SK-N-MC (cell line): ENCODE measurements around the gene DLGAP3.

ENCODE experiments used
- EZH2 ChIP-seq: fragments of 200-600 bp; sonication (generic); IDR thresholded peaks from one replicate; pipeline ENCODE4 v1.6.1; 2017; ENCODE audit warnings: antibody characterized with exemption
- FOXP2 ChIP-seq: optimal IDR thresholded peaks from 2 replicates; pipeline ENCODE3; 2011; ENCODE audit warnings: mild to moderate bottlenecking, moderate library complexity; ENCODE audit not compliant: insufficient read depth; ENCODE audit errors: extremely low read length, control extremely low read depth
- POLR2AphosphoS5 ChIP-seq: IDR thresholded peaks from 2 replicates; pipeline ENCODE4 v1.6.1; 2012; ENCODE audit warnings: mild to moderate bottlenecking, low read depth, low read length, borderline replicate concordance

GRCh38 chr1:34871443-34872132, 57.9 kb downstream of the DLGAP3 start:
- TF ChIP-seq FOXP2 (no peak), EZH2 (no peak), POLR2AphosphoS5 (no peak)
